ENCODE measurements around the gene PRDM15. TPM values are rescaled to one million over a fixed set of nuclear protein-coding genes. Genes with fewer than 3 reads are reported as not detected.

PRDM15 gene
- total RNA-seq, 1 experiment from 2014 or later, result 9.9 TPM

GRCh38 chr21:41877901-41878830 lies 978 bp downstream of the PRDM15 start:
- H2BK5ac ChIP-seq (ENCODE audit: insufficient read length, low read length), result no peak overlapping the region
- no peak overlapping the region for H2BK15ac ChIP-seq (ENCODE audit: low read depth, low read length)
- WGBS (ENCODE audit: extremely low coverage, insufficient read length, low lambda C conversion rate), result no CpG with 5 or more reads among the region's 48 CpGs
- H3K23ac ChIP-seq (ENCODE audit: insufficient read length, low read depth, low read length), result no peak overlapping the region
- Mint-ChIP-seq H3K27ac (peak overlapping the region in 1 of 3 experiments; percentile 35; a peak in 2 of 7 replicates), H3K9me3 (no peaks in the 10 kb centered on the region; a peak in 1 of 5 replicates), H3K4me1 (peaks cover 15 to 17% of the 10 kb centered on the region in 2 experiments), H3K36me3 (ENCODE audit: insufficient read depth in 1 of 3, low read depth in 3 of 3) (peaks cover 0 to 9% (median 2%) of the 10 kb centered on the region in 3 experiments; a peak in 3 of 7 replicates), H3K4me3 (peak overlapping the region; percentile 71 to 84), H3K27me3 (ENCODE audit: low read depth) (no peaks in the 10 kb centered on the region)
- H4K5ac ChIP-seq (ENCODE audit: insufficient read length, low read depth, low read length), result no peak overlapping the region
- peak overlapping the region; percentile 29 for H3K9ac ChIP-seq (ENCODE audit: extremely low read depth, insufficient read length, low read length)
- H4K91ac ChIP-seq (ENCODE audit: insufficient read length, low read depth, low read length), result no peak overlapping the region
- H2AK5ac ChIP-seq (ENCODE audit: insufficient read length, low read length), result no peak overlapping the region
- H2BK12ac ChIP-seq (ENCODE audit: insufficient read length, low read depth, low read length), result no peak overlapping the region
- no peak overlapping the region for H3K18ac ChIP-seq (ENCODE audit: insufficient read length, low read depth, low read length)
- no peaks in the 10 kb centered on the region for H3K9me3 ChIP-seq (ENCODE audit: control insufficient read depth, low read depth, low read length)
- no peak overlapping the region for H2AFZ ChIP-seq (ENCODE audit: low read length)
- H2BK120ac ChIP-seq (ENCODE audit: low read depth, low read length, poor library complexity, severe bottlenecking), result no peak overlapping the region
- no peak for DNase-seq
- no peak for TF ChIP-seq CTCF (conservative IDR thresholded peaks at IDR 0.05)
- H3K4me1 ChIP-seq (ENCODE audit: insufficient read depth, low read length), result no peaks in the 10 kb centered on the region; the same call in 1 of the 2 replicates
- no peaks in the 10 kb centered on the region; the same call in 1 of the 2 replicates for H3K79me2 ChIP-seq (ENCODE audit: insufficient read depth, low read length)
- H3K27me3 ChIP-seq (ENCODE audit: insufficient read depth, low read length), result no peaks in the 10 kb centered on the region
- H3K4ac ChIP-seq (ENCODE audit: low read depth, low read length), result no peak overlapping the region
- no peak overlapping the region for H3K27ac ChIP-seq (ENCODE audit: insufficient read length, low read depth, low read length)
- peaks cover 3% of the 10 kb centered on the region for H3K79me1 ChIP-seq (ENCODE audit: insufficient read depth, low read depth, low read length, poor library complexity, severe bottlenecking)
- peak overlapping the region; percentile 90 for H3K4me2 ChIP-seq (ENCODE audit: insufficient read depth, insufficient read length, low read length)
- H3K23me2 ChIP-seq (ENCODE audit: insufficient read length, low read depth, low read length, poor library complexity, severe bottlenecking), result peaks cover 4% of the 10 kb centered on the region
- no peak overlapping the region for H2BK20ac ChIP-seq (ENCODE audit: low read depth, low read length, poor library complexity, severe bottlenecking)
- H3T11ph ChIP-seq (ENCODE audit: low read length), result no peak overlapping the region
- H4K20me1 ChIP-seq (ENCODE audit: control insufficient read depth, insufficient read depth, insufficient read length), result no peaks in the 10 kb centered on the region
- no peak overlapping the region for H3K56ac ChIP-seq (ENCODE audit: insufficient read length, low read depth, low read length)
- no peak overlapping the region for H4K8ac ChIP-seq (replicated peaks; ENCODE audit: insufficient read length, low read depth, low read length)
- no peak overlapping the region for H3K14ac ChIP-seq (ENCODE audit: insufficient read depth, low read length)

Measured in H9 (cell line).